Nephron progenitor cell (in vitro differentiated cells): Measurements from ENCODE around the gene DGCR8.

ENCODE experiments used
- DNase-seq: peaks from one replicate; pipeline ENCODE4 v3.0.0; 2021
- H3K27ac Mint-ChIP-seq: 2 replicates; pipeline ENCODE4 v1.8.0; 2021; ENCODE audit warnings: mild to moderate bottlenecking, moderate library complexity, mixed read lengths
- H3K27me3 Mint-ChIP-seq: 2 replicates; pipeline ENCODE4 v1.8.0; 2021; ENCODE audit warnings: mild to moderate bottlenecking, low read depth, mixed read lengths; ENCODE audit not compliant: poor library complexity
- H3K36me3 Mint-ChIP-seq: 2 replicates; pipeline ENCODE4 v1.8.0; 2021; ENCODE audit warnings: low read depth, mixed read lengths
- H3K4me1 Mint-ChIP-seq: 2 replicates; pipeline ENCODE4 v1.8.0; 2021; ENCODE audit warnings: mixed read lengths
- H3K4me3 Mint-ChIP-seq: 2 replicates; pipeline ENCODE4 v1.8.0; 2021; ENCODE audit warnings: mild to moderate bottlenecking, moderate library complexity, mixed read lengths
- H3K9me3 Mint-ChIP-seq: 2 replicates; pipeline ENCODE4 v1.8.0; 2021; ENCODE audit warnings: mild to moderate bottlenecking, moderate library complexity, mixed read lengths
- CTCF ChIP-seq: fragments of 200-600 bp; sonication (generic); IDR thresholded peaks from 2 replicates; pipeline ENCODE4 v1.5.0; 2021; ENCODE audit warnings: antibody characterized with exemption

DGCR8 gene

DNA sequence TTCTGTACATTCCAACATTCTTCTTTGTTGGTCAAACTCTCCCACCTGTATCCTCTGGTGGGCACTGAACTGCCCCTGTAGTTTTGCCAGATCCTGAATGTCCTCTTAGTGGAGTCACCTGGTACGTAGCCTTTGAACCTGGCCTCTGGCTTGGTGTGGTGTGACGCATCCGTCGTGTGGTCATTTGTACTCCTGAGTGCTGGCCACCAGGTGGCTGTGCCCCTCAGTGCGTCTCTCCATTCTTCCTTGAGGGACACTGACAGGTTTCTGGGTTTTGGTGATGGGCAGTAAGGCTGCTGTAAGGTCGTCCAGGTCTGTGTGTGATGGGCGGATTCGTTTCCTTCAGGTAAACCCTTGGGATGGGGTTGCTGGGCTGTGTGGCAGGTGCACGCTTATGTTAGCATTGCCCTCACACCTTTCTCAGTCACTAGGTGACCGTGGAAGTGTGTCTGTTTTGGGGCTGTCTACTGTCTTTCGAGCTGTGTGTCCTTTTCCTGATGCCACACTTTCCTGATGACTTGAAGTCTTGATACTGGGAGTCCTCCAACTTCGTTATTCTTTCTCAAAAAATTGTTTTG lies 22.3 kb downstream of the DGCR8 start:
- Mint-ChIP-seq H3K4me1 (no peaks in the 10 kb centered on the region), H3K9me3 (no peaks in the 10 kb centered on the region), H3K27ac (peak overlapping the region; percentile 89), H3K36me3 (peaks cover 61% of the 10 kb centered on the region), H3K27me3 (no peaks in the 10 kb centered on the region), H3K4me3 (no peak overlapping the region)
- DNase-seq = no peak
- no peak for TF ChIP-seq CTCF

GRCh38 chr22:20105456-20106204 lies 25.6 kb downstream of the DGCR8 start:
- Mint-ChIP-seq H3K9me3 (no peaks in the 10 kb centered on the region), H3K4me1 (no peaks in the 10 kb centered on the region), H3K27me3 (no peaks in the 10 kb centered on the region), H3K4me3 (no peak overlapping the region), H3K27ac (no peak overlapping the region), H3K36me3 (peaks cover 38% of the 10 kb centered on the region)
- DNase-seq = no peak
- TF ChIP-seq CTCF = no peak

GRCh38 chr22:20106205-20106848 lies 26.3 kb downstream of the DGCR8 start:
- no peaks in the 10 kb centered on the region for H3K4me1 Mint-ChIP-seq
- no peak overlapping the region for H3K4me3 Mint-ChIP-seq
- no peak for TF ChIP-seq CTCF
- DNase-seq = no peak
- H3K27me3 Mint-ChIP-seq = no peaks in the 10 kb centered on the region
- H3K36me3 Mint-ChIP-seq = peaks cover 31% of the 10 kb centered on the region
- no peak overlapping the region for H3K27ac Mint-ChIP-seq
- H3K9me3 Mint-ChIP-seq = no peaks in the 10 kb centered on the region

GRCh38 chr22:20106849-20107237 lies 26.8 kb downstream of the DGCR8 start:
- no peaks in the 10 kb centered on the region for H3K27me3 Mint-ChIP-seq
- H3K27ac Mint-ChIP-seq = no peak overlapping the region
- TF ChIP-seq CTCF = no peak
- no peak for DNase-seq
- H3K4me1 Mint-ChIP-seq = no peaks in the 10 kb centered on the region
- H3K9me3 Mint-ChIP-seq = no peaks in the 10 kb centered on the region
- H3K4me3 Mint-ChIP-seq = no peak overlapping the region
- peaks cover 29% of the 10 kb centered on the region for H3K36me3 Mint-ChIP-seq

DNA sequence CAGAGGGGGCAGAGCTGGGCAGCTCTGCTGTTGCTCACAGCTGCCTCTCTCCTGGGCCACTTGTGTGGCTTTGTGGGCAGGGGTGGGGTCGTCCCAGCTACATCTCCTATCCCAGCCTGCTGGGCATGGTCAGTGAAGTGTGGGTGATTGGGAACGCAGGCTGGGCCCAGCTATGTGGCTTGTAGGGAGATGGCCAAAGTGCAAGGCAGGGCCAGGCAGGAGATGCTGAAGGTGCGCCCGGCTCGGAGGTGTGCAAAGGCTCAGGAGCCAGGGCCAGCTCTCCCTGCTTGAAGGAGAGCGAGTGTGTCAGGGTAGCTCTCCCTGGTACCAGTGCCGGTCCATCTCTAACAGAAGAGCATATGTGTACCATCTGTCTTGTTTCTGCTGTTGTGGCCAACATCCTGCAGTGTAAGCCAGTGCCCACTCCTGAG lies 27.4 kb downstream of the DGCR8 start:
- Mint-ChIP-seq H3K4me3 (no peak overlapping the region), H3K27ac (no peak overlapping the region), H3K9me3 (no peaks in the 10 kb centered on the region), H3K36me3 (peaks cover 22% of the 10 kb centered on the region), H3K4me1 (no peaks in the 10 kb centered on the region), H3K27me3 (no peaks in the 10 kb centered on the region)
- no peak for DNase-seq
- no peak for TF ChIP-seq CTCF
